Stomach (tissue), 9 donors: ENCODE measurements around the gene DBF4B. TPM values are rescaled to one million over a fixed set of nuclear protein-coding genes. Genes with fewer than 3 reads are reported as not detected.

Source experiments
- DNase-seq, 2 donors: peaks; one replicate each; pipeline versions ENCODE4 v3.0.0 to v3.0.0-alpha.2; 2013 to 2019
- H3K27ac ChIP-seq, 5 donors: fragments of 200-600 bp in 4 of 5; sonication (generic) in 4 of 5; one replicate each; pipeline ENCODE4 v1.5.1; 2013 to 2019; ENCODE audit warnings: mild to moderate bottlenecking in 1 of 5, moderate library complexity in 1 of 5
- H3K27me3 ChIP-seq, 3 donors: fragments of 200-600 bp; sonication (generic); one replicate each; pipeline ENCODE4 v1.5.1; 2017 to 2019; ENCODE audit warnings: mixed run types in 1 of 3
- H3K36me3 ChIP-seq, 4 donors: fragments of 200-600 bp; sonication (generic); 1 replicate in 3 of 4; 2 replicates in 1 of 4; pipeline ENCODE4 v1.5.1; 2016 to 2019
- H3K4me1 ChIP-seq, 4 donors: fragments of 200-600 bp; sonication (generic); one replicate each; pipeline ENCODE4 v1.5.1; 2016 to 2019
- H3K4me3 ChIP-seq, 4 donors: fragments of 200-600 bp; sonication (generic) in 3 of 4; one replicate each; pipeline ENCODE4 v1.5.1; 2016 to 2019; ENCODE audit warnings: mild to moderate bottlenecking in 1 of 4
- H3K9me3 ChIP-seq, 4 donors: fragments of 200-600 bp; sonication (generic); one replicate each; pipeline ENCODE4 v1.5.1; 2016 to 2019
- CTCF ChIP-seq, 7 experiments: fragments of 450-650 bp in 4 of 7; fragments of 200-600 bp in 3 of 7; sonication (generic) in 3 of 7; IDR thresholded peaks; one replicate each; pipeline ENCODE4 v1.5.1; 2016 to 2019; ENCODE audit warnings: antibody characterized with exemption in 7 of 7, control low read depth in 2 of 7, mild to moderate bottlenecking in 1 of 7
- EP300 ChIP-seq: sonication (generic); formaldehyde crosslinking; IDR thresholded peaks from one replicate; pipeline ENCODE4 v1.6.1; 2017; ENCODE audit warnings: antibody characterized with exemption
- POLR2A ChIP-seq, 4 donors: fragments of 450-650 bp; IDR thresholded peaks; one replicate each; pipeline ENCODE4 v1.6.1; 2016; ENCODE audit warnings: antibody characterized with exemption in 4 of 4, control low read depth in 2 of 4, mild to moderate bottlenecking in 1 of 4, moderate library complexity in 1 of 4
- POLR2AphosphoS5 ChIP-seq, 3 donors: sonication (generic); formaldehyde crosslinking; IDR thresholded peaks; one replicate each; pipeline ENCODE4 v1.6.1; 2016; ENCODE audit warnings: antibody characterized with exemption in 3 of 3
- WGBS, 5 donors: extraction: QIAGEN DNeasy Blood & Tissue Kit in 3 of 5; methylation state at CpG; one replicate each; pipeline versions ENCODE4 v1.1.5 to v1.1.7; 2013 to 2018; 5-methylcytosine and 5-hydroxymethylcytosine counted together
- intact Hi-C: fragments of 100-400 bp; cut with DNase I; formaldehyde crosslinking; loops from one replicate; pipeline ENCODE4 v1.15.1; 2023; ENCODE audit warnings: low total_unique reads
- polyA plus RNA-seq, 3 donors: library from polyadenylated mRNA; stranded (reverse); fragments of 200-250 nt; gene quantifications; one replicate each; pipeline ENCODE4 v1.2.3, GENCODE V29; 2013
- total RNA-seq, 5 donors: library from RNA; depleted of rRNA; stranded (reverse); fragments of >200 nt; gene quantifications; one replicate each; pipeline versions ENCODE4 v1.1.0 to v1.2.3, GENCODE V29; 2014 to 2016
- donor health status: healthy with polysubstance abuse.
- donor health status: Bipolar disorder and iron deficiency.
- donor health status: healthy.

DBF4B gene
- total and polyA plus RNA-seq, 8 donors: 0.76 to 5.0 (median 2.2) TPM; not detected in 1

GRCh38 chr17:44770166-44770925, 61.9 kb downstream of the DBF4B start:
- WGBS, 5 donors: 64 to 71% (median 69%) methylated on average over 9 to 11 of the region's 11 CpGs
- intact Hi-C loops: loop anchor here (10.0 kb wide), 1 partner anchor 254 kb away; no protein-coding TSS in a partner anchor
- H3K4me3 ChIP-seq: no peak overlapping the region
- no peak for DNase-seq
- no peaks in the 10 kb centered on the region for H3K36me3 ChIP-seq
- TF ChIP-seq CTCF (IDR thresholded peaks at IDR 0.05) (no peak), POLR2AphosphoS5 (IDR thresholded peaks at IDR 0.05) (no peak), EP300 (no peak), POLR2A (IDR thresholded peaks at IDR 0.05) (no peak)
- H3K9me3 ChIP-seq: no peaks in the 10 kb centered on the region
- H3K27me3 ChIP-seq: peaks cover 0 to 76% (median 24%) of the 10 kb centered on the region in 3 donors
- H3K27ac ChIP-seq: no peak overlapping the region
- H3K4me1 ChIP-seq: peaks cover 5 to 9% (median 8%) of the 10 kb centered on the region in 4 donors

GRCh38 chr17:44772308-44773045, 64.0 kb downstream of the DBF4B start:
- no peak for DNase-seq
- peaks cover 14 to 23% (median 21%) of the 10 kb centered on the region in 4 donors for H3K4me1 ChIP-seq
- H3K27me3 ChIP-seq: peaks cover 0 to 61% (median 20%) of the 10 kb centered on the region in 3 donors
- no peaks in the 10 kb centered on the region for H3K9me3 ChIP-seq
- TF ChIP-seq POLR2A (IDR thresholded peaks at IDR 0.05) (no peak), CTCF (IDR thresholded peaks at IDR 0.05) (no peak), EP300 (no peak), POLR2AphosphoS5 (IDR thresholded peaks at IDR 0.05) (no peak)
- WGBS, 5 donors: 44 to 58% (median 52%) methylated on average over 17 to 21 of the region's 21 CpGs
- no peak overlapping the region for H3K4me3 ChIP-seq
- H3K36me3 ChIP-seq: no peaks in the 10 kb centered on the region
- intact Hi-C loops: loop anchor here (10.0 kb wide), 1 partner anchor 252 kb away; no protein-coding TSS in a partner anchor
- no peak overlapping the region for H3K27ac ChIP-seq

GRCh38 chr17:44773140-44773539, 64.7 kb downstream of the DBF4B start:
- Histone ChIP-seq H3K36me3 (no peaks in the 10 kb centered on the region), H3K27ac (no peak overlapping the region), H3K9me3 (no peaks in the 10 kb centered on the region), H3K4me3 (no peak overlapping the region), H3K27me3 (peaks cover 0 to 55% (median 20%) of the 10 kb centered on the region in 3 donors), H3K4me1 (peaks cover 14 to 23% (median 21%) of the 10 kb centered on the region in 4 donors)
- 47 to 60% (median 49%) methylated on average over 6 of the region's 6 CpGs for WGBS, 5 donors
- no peak for DNase-seq
- TF ChIP-seq POLR2A (IDR thresholded peaks at IDR 0.05): no peak
- no peak for TF ChIP-seq POLR2AphosphoS5 (IDR thresholded peaks at IDR 0.05)
- no peak for TF ChIP-seq CTCF (IDR thresholded peaks at IDR 0.05)
- no peak for TF ChIP-seq EP300
- intact Hi-C loops: loop anchor here (10.0 kb wide), 1 partner anchor 252 kb away; no protein-coding TSS in a partner anchor
